ENCODE measurements around the gene IL18R1.

The IL18R1 gene

GRCh38 chr2:102336502-102336945, 19.1 kb upstream of the IL18R1 start:
- no peak overlapping the region for H3K27ac ChIP-seq
- TF ChIP-seq CTCF (conservative IDR thresholded peaks at IDR 0.05) (no peak), ZFX (IDR thresholded peaks at IDR 0.05) (no peak)

- TF ChIP-seq CTCF (conservative IDR thresholded peaks at IDR 0.05) (no peak), ZFX (IDR thresholded peaks at IDR 0.05) (no peak)
- no peak overlapping the region for H3K27ac ChIP-seq
Measured at GRCh38 chr2:102337012-102337411, 18.6 kb upstream of the IL18R1 start.

GRCh38 chr2:102337481-102338386, 17.9 kb upstream of the IL18R1 start:
- no peak overlapping the region for H3K27ac ChIP-seq
- TF ChIP-seq CTCF (conservative IDR thresholded peaks at IDR 0.05): no peak

- no peak overlapping the region for H3K27ac ChIP-seq
- no peak for TF ChIP-seq CTCF (conservative IDR thresholded peaks at IDR 0.05)
- no peak for TF ChIP-seq ZFX (IDR thresholded peaks at IDR 0.05)
Measured at GRCh38 chr2:102340778-102341177, 14.8 kb upstream of the IL18R1 start.

- peak; percentile 55 for TF ChIP-seq CTCF (conservative IDR thresholded peaks at IDR 0.05)
- no peak for TF ChIP-seq ZFX (IDR thresholded peaks at IDR 0.05)
- H3K27ac ChIP-seq: no peak overlapping the region; the same call in 1 of the 2 replicates
Measured at GRCh38 chr2:102342888-102343287, 12.7 kb upstream of the IL18R1 start.

GRCh38 chr2:102344397-102344796, 11.2 kb upstream of the IL18R1 start:
- H3K27ac ChIP-seq: no peak overlapping the region
- TF ChIP-seq CTCF (conservative IDR thresholded peaks at IDR 0.05) (no peak), ZFX (IDR thresholded peaks at IDR 0.05) (no peak)

- no peak overlapping the region for H3K27ac ChIP-seq
- TF ChIP-seq CTCF (conservative IDR thresholded peaks at IDR 0.05) (no peak), ZFX (IDR thresholded peaks at IDR 0.05) (no peak)
Measured at GRCh38 chr2:102345329-102345920, 10.2 kb upstream of the IL18R1 start.
